ENCODE results near the gene DDO.
"Not testable (repeated sequence)": the region's sequence is repeated elsewhere in the genome, so short reads cannot be mapped to it uniquely, and the experiment has no call there.

Gene DDO

GRCh38 chr6:110415086-110415916 is at the start of gene DDO:
Gene DDO, minus strand, starts transcription at chr6:110415575. Its CDS starts 2,113 bp downstream, at chr6:110413462.
- DNase-seq, result peak; percentile 93 to 96

GRCh38 chr6:110462884-110463481 is 47.6 kb upstream of the DDO start:
- DNase-seq, result no peak

- no peak for DNase-seq
Observed at GRCh38 chr6:110461376-110461775, 46.0 kb upstream of the DDO start.

- no peak for DNase-seq
Observed at GRCh38 chr6:110459137-110459536, 43.8 kb upstream of the DDO start.

GRCh38 chr6:110458476-110458875 is 43.1 kb upstream of the DDO start:
- no peak for DNase-seq

- DNase-seq, result not testable (repeated sequence)
Observed at GRCh38 chr6:110457567-110458175, 42.3 kb upstream of the DDO start.

- DNase-seq, result no peak
Observed at GRCh38 chr6:110456694-110457093, 41.3 kb upstream of the DDO start.

GRCh38 chr6:110449541-110449895 is 34.1 kb upstream of the DDO start:
- no peak for DNase-seq

- DNase-seq, result no peak
Observed at GRCh38 chr6:110448846-110449540, 33.6 kb upstream of the DDO start.

- no peak for DNase-seq
Observed at GRCh38 chr6:110447761-110448160, 32.4 kb upstream of the DDO start.

GRCh38 chr6:110446405-110446804 is 31.0 kb upstream of the DDO start:
- no peak for DNase-seq

GRCh38 chr6:110440026-110440425 is 24.7 kb upstream of the DDO start:
- DNase-seq, result no peak

- DNase-seq, result no peak
Observed at GRCh38 chr6:110439356-110439755, 24.0 kb upstream of the DDO start.

- DNase-seq, result no peak
Observed at GRCh38 chr6:110434961-110435602, 19.7 kb upstream of the DDO start.

- no peak for DNase-seq
Observed at GRCh38 chr6:110432285-110432900, 17.0 kb upstream of the DDO start.

GRCh38 chr6:110430741-110431140 is 15.4 kb upstream of the DDO start:
- DNase-seq, result no peak

GRCh38 chr6:110430236-110430635 is 14.9 kb upstream of the DDO start:
- DNase-seq, result no peak

- no peak for DNase-seq
Observed at GRCh38 chr6:110428153-110428552, 12.8 kb upstream of the DDO start.

GRCh38 chr6:110425816-110426215 is 10.4 kb upstream of the DDO start:
- DNase-seq, result no peak

- DNase-seq, result no peak
Observed at GRCh38 chr6:110422444-110422822, 7.1 kb upstream of the DDO start.

GRCh38 chr6:110421749-110422443 is 6.5 kb upstream of the DDO start:
- DNase-seq, result no peak

Data from cerebellar nuclear complex (tissue), 1 donor.